Stimulated activated CD8-positive, alpha-beta memory T cell treated with anti-CD3 and anti-CD28 coated beads, Interleukin-15, amount 100 ng/mL, for 24 hours (primary cell): ENCODE data around the gene MTOR.
"Not testable (repeated sequence)": the region's sequence is repeated elsewhere in the genome, so short reads cannot be mapped to it uniquely, and the experiment has no call there.

Experiments
- DNase-seq: peaks from one replicate; pipeline ENCODE4 v3.0.0-alpha.2; 2020; ENCODE audit warnings: low read depth

MTOR gene

GRCh38 chr1:11280719-11281376, 18.5 kb upstream of the MTOR start:
- no peak for DNase-seq

- DNase-seq: no peak
These were observed 17.3 kb upstream of the MTOR start for GRCh38 chr1:11279630-11280029.

GRCh38 chr1:11279152-11279551, 16.8 kb upstream of the MTOR start:
- DNase-seq: no peak

- DNase-seq: no peak
These were observed 11.4 kb upstream of the MTOR start for GRCh38 chr1:11273595-11274234.

GRCh38 chr1:11272832-11273594, 10.7 kb upstream of the MTOR start, which contains the start of gene UBIAD1:
UBIAD1 (plus strand) TSS chr1:11273198; CDS start chr1:11273532, 334 bp downstream.
- peak; percentile 63 for DNase-seq

- no peak for DNase-seq
These were observed 10.1 kb upstream of the MTOR start for GRCh38 chr1:11272544-11272831.

GRCh38 chr1:11267350-11268337, 5.3 kb upstream of the MTOR start:
- DNase-seq: not testable (repeated sequence)

GRCh38 chr1:11266268-11267074, 4.1 kb upstream of the MTOR start:
- DNase-seq: no peak

- DNase-seq: no peak
These were observed 6.1 kb downstream of the MTOR start for GRCh38 chr1:11256299-11256698.

GRCh38 chr1:11253226-11253625, 9.1 kb downstream of the MTOR start:
- DNase-seq: no peak

- DNase-seq: no peak
These were observed 9.8 kb downstream of the MTOR start for GRCh38 chr1:11252538-11252937.

- no peak for DNase-seq
These were observed 14.2 kb downstream of the MTOR start for GRCh38 chr1:11248169-11248568.

GRCh38 chr1:11245904-11246719, 16.2 kb downstream of the MTOR start:
- DNase-seq: no peak

GRCh38 chr1:11245248-11245647, 17.1 kb downstream of the MTOR start:
- DNase-seq: no peak

GRCh38 chr1:11238311-11238710, 24.0 kb downstream of the MTOR start:
- no peak for DNase-seq

- no peak for DNase-seq
These were observed 25.0 kb downstream of the MTOR start for GRCh38 chr1:11237356-11237755.

- DNase-seq: no peak
These were observed 29.1 kb downstream of the MTOR start for GRCh38 chr1:11233208-11233607.

- no peak for DNase-seq
These were observed 33.1 kb downstream of the MTOR start for GRCh38 chr1:11229203-11229602.

- no peak for DNase-seq
These were observed 35.0 kb downstream of the MTOR start for GRCh38 chr1:11227106-11228077.
